HuH-7.5 (cell line): Measurements from ENCODE around the gene GSTA2.
"Not testable (repeated sequence)": the region's sequence is repeated elsewhere in the genome, so short reads cannot be mapped to it uniquely, and the experiment has no call there.

Experiments
- DNase-seq: peaks from one replicate; pipeline ENCODE4 v3.0.0; 2011; ENCODE audit warnings: low spot score

The GSTA2 gene

DNA sequence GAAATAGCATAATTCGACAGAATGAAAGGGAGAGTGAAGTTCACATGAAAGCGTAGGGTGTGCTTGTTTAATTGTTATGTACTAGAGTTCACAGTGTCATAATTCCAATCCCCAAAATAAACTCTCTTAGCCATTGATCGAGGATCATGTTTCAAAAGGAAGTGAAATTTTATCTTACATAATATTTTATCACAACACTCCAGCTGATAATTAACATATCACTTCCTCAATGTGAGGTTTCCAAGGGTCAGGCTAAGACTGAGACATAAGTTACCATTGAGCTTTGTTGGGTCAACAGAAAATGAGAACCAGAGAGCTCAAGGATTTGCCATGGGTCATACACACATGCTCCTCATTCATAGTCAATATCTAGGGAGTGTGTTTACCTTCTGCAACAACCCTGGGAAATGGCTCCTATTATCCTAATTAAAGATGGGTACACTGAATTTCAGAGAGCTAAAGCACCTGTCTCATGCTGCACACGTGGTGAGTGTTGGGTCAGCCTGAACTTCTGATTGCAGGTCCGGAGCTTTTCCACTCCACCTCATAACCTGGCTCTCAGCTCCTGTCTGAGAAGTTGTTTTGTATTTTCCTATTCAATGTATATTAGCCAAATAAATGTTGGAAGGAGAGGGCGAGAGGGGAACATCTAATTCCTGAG is 3.0 kb downstream of the GSTA2 start:
- no peak for DNase-seq

- DNase-seq: no peak
Measured at GRCh38 chr6:52759085-52759484, 4.2 kb downstream of the GSTA2 start.

DNA sequence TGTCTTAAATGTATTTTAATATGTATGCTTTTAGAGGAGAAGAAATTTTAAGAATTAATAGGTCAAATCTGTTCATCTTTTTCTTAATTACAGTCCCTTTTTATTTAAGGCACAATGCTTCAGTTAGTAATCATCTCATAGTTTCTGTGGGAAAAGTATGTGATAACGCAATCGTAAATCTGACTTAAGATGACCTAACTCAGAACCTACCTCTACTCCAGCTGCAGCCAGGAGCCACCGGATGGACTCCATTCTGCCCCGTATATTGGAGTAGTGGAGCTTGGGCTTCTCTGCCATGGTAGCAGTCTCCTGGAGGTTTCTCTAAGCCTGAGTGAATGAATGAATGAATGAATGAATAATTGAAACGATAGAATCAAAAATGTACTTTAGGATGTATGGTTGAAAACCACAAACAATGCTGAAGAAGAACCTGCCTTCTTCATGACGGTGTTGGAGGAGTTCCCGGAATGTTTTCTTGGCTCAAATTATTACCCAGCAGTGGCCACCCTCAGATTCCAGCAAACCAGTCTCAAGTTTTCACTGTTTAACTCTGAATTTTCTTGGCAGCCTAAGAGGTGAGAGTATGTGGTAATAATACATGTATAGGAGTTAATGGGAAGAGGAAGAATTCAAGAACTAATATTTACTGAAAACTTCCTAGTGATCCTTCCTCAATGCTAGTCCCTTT is 5.5 kb downstream of the GSTA2 start:
- DNase-seq: not testable (repeated sequence)

DNA sequence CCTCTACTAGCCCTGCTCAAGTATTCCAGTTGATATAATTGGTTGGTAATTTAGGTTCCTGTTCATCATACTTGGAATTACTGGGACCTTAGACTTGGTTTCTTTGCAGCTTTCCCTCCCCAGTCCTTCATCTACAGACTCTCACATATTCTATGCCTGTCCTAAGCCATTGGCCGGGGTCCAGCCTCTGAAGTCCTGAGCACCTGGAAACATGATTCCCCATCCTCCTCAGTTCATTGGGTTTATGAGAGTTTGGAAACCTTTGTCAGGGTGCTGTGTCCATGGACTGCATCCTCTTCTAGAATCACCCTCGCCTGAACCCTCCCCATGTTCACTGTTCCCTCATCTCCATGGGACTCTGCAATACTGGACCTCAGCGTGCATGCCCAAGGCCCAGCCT is 8.8 kb downstream of the GSTA2 start:
- DNase-seq: no peak

GRCh38 chr6:52753137-52753536 is 10.1 kb downstream of the GSTA2 start:
- not testable (repeated sequence) for DNase-seq

DNA sequence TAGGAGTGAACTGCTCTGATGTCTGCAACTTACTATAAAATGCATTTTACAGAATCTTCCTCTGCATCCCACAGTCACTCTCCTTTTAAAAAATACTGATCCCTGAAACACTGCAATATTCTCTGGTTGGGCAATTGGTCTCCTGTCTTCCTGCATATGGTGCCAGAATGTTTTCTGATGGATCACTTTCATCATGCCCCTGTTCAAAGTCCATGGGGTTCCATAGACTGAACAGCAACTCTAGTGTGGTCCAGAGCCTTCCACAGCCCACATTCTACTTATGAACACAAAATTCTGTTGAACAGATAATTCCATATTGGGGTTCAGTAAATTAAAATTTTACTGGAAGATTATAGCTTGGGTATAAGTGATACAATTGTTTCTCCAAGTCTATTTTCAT is 11.0 kb downstream of the GSTA2 start:
- DNase-seq: no peak

DNA sequence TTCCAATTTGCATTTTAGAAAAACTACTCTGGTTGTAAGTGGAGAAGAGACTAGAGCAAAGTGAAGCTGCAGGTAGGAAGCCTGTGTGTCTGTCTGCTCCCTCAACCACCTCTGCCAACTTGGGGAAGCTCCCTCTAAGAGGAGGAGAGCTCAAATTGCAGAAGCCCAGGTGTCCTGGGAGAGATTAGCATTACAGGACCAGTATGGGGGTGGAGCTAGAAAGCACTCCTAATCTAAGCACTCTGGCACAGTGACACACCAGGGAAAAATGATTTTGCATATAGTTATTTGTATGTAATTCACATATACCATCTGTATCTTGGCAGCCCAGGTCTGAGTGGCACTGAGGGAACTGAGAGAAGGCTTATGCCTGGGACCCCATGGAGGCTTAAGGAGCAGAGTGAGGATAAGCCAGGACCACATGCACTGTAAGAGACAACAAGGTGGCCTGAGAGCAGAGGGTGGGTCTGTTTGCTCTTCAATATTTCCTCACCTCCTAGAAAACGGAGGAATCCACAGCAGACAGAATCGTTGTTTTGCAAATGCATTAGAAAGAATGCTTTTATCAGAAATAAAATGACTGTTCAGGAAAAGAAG is 13.6 kb downstream of the GSTA2 start:
- DNase-seq: no peak

- DNase-seq: not testable (repeated sequence)
Measured at GRCh38 chr6:52747301-52747700, 16.0 kb downstream of the GSTA2 start.

DNA sequence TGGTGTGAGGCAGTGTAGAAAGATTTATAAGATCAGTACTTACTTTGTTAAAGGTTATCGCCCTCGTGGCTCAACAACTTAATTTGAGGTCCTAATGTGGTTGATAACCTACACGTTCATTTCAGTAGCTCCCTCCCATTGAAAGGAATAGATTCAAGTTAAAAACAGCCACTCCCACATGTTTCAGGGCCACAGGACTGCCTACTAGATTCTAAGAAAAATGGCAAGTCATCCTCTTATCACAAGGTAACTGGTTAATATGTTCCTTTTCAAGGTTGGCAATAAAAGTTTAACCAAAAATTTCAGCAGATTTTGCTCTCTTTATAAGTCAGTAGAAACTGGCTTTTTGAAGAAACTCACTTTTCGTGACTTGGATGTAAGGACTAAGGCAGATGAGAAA is 17.1 kb downstream of the GSTA2 start:
- no peak for DNase-seq

GRCh38 chr6:52745764-52746201 is 17.5 kb downstream of the GSTA2 start:
- DNase-seq: no peak

DNA sequence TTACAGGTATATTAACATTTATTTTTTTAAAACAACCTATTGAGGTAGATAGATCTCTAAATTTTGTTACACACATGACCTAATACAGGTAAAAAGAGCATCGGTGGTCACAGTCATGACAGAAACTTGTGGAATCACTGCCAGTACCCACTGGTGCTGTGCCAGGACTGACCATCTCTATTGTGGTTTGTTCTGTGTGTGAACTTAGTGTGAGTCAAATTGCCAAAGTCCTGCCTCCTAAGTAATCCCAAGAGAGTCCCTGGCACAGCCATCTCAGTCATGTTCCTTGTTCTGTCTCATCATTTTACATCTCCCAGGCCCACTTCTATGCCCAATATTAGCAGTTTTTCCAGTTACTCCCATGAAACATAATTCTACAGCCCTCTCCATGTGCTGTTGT is 21.4 kb downstream of the GSTA2 start:
- no peak for DNase-seq

DNA sequence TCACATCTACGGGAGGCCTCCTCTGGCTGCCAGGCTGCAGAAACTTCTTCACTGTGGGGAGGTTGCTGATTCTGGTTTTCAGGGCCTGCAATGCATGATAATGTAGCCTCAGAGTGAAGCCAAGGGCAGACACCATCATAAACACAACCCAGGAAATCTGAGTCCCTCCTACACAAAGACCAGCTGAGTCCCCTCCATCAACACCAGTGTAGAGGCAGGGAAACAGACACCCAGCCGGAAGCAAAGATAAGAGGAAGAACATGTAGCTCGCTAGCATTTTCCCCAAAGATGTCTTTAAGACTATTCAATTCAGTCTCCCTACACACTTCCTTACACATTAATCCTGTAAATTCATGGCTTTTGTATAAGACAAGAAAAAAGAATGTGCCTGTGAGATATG is 23.6 kb downstream of the GSTA2 start:
- no peak for DNase-seq

- no peak for DNase-seq
Measured at GRCh38 chr6:52739134-52739533, 24.1 kb downstream of the GSTA2 start.

DNA sequence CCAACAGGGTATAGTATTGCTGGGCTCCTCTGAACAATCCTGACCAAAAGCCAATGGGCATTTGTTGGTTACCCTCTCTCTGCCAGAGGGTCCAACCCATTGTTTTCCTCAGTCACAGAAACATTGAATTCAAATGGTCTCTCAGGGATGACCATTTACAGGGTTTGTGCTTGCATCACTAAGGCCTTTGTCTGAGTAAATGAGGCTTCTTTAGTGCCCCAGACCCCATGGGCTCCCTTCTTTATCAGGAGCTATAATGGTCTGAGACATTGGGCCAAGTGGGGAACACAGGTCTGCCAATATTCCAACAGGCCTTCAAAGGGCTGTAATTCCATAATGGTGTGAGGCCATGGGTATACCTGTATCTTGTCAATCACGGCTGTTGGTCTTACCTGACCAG is 27.1 kb downstream of the GSTA2 start:
- no peak for DNase-seq

- no peak for DNase-seq
Measured at GRCh38 chr6:52735071-52735470, 28.2 kb downstream of the GSTA2 start.

- no peak for DNase-seq
Measured at GRCh38 chr6:52734072-52734471, 29.2 kb downstream of the GSTA2 start.

DNA sequence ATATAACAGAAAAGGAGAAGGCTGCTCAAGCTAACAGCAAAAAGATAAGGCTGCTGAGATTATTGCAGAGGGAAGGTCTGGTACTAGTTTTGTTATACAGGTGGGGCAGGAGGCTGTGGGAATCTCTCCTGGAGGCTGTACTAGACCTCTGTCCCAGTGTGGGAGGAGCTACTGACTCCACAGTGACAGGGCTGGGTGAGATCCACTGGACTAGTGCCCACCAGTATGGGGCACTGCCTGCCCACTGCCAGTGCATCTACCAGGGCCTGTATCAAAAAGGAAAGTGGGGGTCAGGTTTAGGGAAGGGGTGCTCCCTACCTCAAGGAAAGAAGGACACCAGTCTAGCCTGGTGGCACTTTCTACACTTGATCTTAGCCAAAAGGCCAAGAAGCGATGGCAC is 30.1 kb downstream of the GSTA2 start:
- DNase-seq: no peak

DNA sequence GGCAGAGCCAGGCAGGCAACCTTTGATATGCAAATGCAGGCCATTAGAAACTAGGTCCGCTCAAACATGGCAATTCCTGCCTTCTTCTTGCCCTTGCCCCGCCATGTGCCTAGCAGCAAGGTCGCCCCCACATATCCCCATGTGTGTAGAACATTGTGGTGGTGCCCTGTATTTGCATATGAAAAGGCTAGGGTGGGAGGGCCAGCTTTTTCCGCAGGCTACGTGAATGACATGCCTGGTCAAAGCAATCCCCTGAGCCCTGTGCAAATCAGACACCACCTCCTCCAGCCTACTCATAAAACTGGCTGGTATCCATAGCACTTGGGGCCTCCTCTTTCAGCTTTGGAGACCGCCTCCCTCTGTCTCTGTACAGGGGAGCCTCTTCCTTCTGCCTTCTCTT is 31.6 kb downstream of the GSTA2 start:
- no peak for DNase-seq

DNA sequence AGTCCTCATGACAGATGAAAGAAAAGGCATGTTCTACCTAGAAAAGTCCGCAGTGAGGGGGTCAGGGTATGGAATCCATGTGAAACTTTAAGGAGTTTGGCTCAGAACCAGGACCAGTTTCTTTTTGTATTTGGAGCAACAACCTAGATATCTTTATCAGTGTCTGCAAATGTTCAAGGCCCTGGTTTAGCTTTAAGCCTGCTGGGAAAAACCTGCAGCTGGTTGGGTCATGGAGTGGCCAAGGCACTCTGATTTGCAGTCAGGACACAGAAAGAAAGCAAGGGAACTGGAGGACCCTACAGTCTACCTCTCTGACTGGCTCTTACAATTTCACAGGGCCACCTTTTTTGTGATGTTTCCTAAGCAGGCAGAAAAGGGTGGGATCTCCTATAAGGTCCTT is 33.7 kb downstream of the GSTA2 start:
- DNase-seq: no peak

GRCh38 chr6:52728394-52728793 is 34.9 kb downstream of the GSTA2 start:
- no peak for DNase-seq

- DNase-seq: no peak
Measured at GRCh38 chr6:52727908-52728307, 35.4 kb downstream of the GSTA2 start.

DNA sequence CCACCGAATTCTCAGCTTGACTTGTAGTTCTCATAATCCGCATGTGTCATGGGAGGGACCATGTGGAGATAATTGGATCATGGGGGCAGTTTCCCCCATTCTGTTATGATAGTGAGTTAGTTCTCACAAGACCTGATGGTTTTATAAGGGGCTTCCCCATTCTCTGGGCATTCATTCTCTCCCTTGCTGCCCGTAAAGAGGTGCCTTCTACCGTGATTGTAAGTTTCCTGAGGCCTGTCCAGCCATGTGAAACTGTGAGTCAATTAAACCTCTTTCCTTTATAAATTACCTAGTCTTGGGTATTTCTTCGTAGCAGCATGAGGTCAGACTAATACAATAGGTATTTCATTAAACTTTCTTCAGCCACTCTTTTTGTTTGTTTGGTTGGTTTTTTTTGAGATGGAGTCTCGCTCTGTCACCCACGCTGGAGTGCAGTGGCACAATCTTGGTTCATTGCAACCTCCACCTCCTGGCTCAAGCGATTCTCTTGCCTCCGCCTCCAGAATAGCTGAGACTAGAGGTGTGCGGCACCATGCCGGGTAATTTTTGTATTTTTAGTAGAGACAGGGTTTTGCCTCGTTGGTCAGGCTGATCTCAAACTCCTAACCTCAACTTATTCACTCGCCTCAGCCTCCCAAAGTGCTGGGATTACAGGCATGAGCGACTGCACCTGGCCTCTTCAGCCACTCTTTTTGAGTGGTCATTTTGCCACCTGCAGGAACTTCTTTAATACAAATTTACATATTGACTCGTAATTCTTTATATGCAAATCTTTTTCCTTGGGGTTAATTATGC is 36.3 kb downstream of the GSTA2 start:
- no peak for DNase-seq

- no peak for DNase-seq
Measured at GRCh38 chr6:52726193-52726542, 37.1 kb downstream of the GSTA2 start.
